OCI-LY7 (cell line): ENCODE results near the gene SPDYE17. TPM values are rescaled to one million over a fixed set of nuclear protein-coding genes. Genes with fewer than 3 reads are reported as not detected.
"Not testable (repeated sequence)": the region's sequence is repeated elsewhere in the genome, so short reads cannot be mapped to it uniquely, and the experiment has no call there.

Experiments used
- BruUV-seq: library from RNA; stranded (reverse); fragments of 400-500 nt; replicated peaks from 2 replicates; lab custom pipeline; 2021; lab: Mats Ljungman, UMichigan
- CTCF ChIA-PET: fragments of 300-600 bp; sonication (Branson Sonifier 250); formaldehyde crosslinking; loops from one replicate; lab custom pipeline; 2022; ENCODE audit warnings: antibody characterized with exemption; ENCODE audit not compliant: unreplicated experiment; lab: Charles Lee
- POLR2A ChIA-PET: fragments of 300-600 bp; sonication (Branson Sonifier 250); formaldehyde crosslinking; loops from one replicate; lab custom pipeline; 2022; ENCODE audit warnings: antibody characterized with exemption; lab: Charles Lee
- DNase-seq: peaks from one replicate; pipeline ENCODE4 v3.0.0-alpha.2; 2015; ENCODE audit warnings: low spot score
- H2AFZ ChIP-seq: fragments of 200-600 bp; sonication (generic), shearing (Covaris generic); 2 replicates; pipeline ENCODE4 v1.6.1; 2014; ENCODE audit warnings: mild to moderate bottlenecking, antibody characterized with exemption, low read length, moderate library complexity
- H3K27ac ChIP-seq: fragments of 200-600 bp; sonication (generic); 2 replicates; pipeline ENCODE4 v1.5.1; 2014; ENCODE audit warnings: mixed run types, low read depth, mild to moderate bottlenecking, moderate library complexity, low read length, inconsistent platforms; ENCODE audit not compliant: poor library complexity, severe bottlenecking
- H3K36me3 ChIP-seq: fragments of 200-600 bp; sonication (generic); 2 replicates; pipeline ENCODE4 v1.6.1; 2014; ENCODE audit warnings: mild to moderate bottlenecking, antibody characterized with exemption, low read length, moderate library complexity, mixed read lengths; ENCODE audit not compliant: insufficient read depth
- H3K4me1 ChIP-seq: fragments of 200-600 bp; sonication (generic); 2 replicates; pipeline ENCODE4 v1.5.1; 2014; ENCODE audit warnings: mild to moderate bottlenecking, low read length; ENCODE audit not compliant: insufficient read depth, poor library complexity, severe bottlenecking
- H3K4me2 ChIP-seq: fragments of 200-600 bp; sonication (generic); 2 replicates; pipeline ENCODE4 v1.6.1; 2014; ENCODE audit warnings: mild to moderate bottlenecking, low read length
- H3K4me3 ChIP-seq: fragments of 200-600 bp; sonication (generic); 2 replicates; pipeline ENCODE4 v1.5.1; 2014; ENCODE audit warnings: mild to moderate bottlenecking, low read depth, low read length; ENCODE audit not compliant: poor library complexity, severe bottlenecking
- H3K79me2 ChIP-seq: fragments of 200-600 bp; sonication (generic); 2 replicates; pipeline ENCODE4 v1.6.1; 2016; ENCODE audit warnings: low read depth, mild to moderate bottlenecking, low read length, moderate library complexity, mixed read lengths; ENCODE audit not compliant: insufficient read depth
- H3K9me2 ChIP-seq: fragments of 200-600 bp; sonication (generic); 2 replicates; pipeline ENCODE4 v1.6.1; 2016; ENCODE audit warnings: mild to moderate bottlenecking, low read length, mixed read lengths; ENCODE audit not compliant: insufficient read depth
- H3K9me3 ChIP-seq: fragments of 200-600 bp; sonication (generic); 2 replicates; pipeline ENCODE4 v1.6.1; 2014; ENCODE audit warnings: mild to moderate bottlenecking, mixed run types, low read length, mixed read lengths
- H4K20me1 ChIP-seq: fragments of 200-600 bp; sonication (generic); 2 replicates; pipeline ENCODE4 v1.6.1; 2014; ENCODE audit warnings: mild to moderate bottlenecking, antibody characterized with exemption, low read length, moderate library complexity, mixed read lengths; ENCODE audit not compliant: insufficient read depth
- intact Hi-C: fragments of 100-400 bp; cut with micrococcal nuclease; formaldehyde crosslinking; loops from one replicate; pipeline ENCODE4 v1.10.0; 2022; ENCODE audit not compliant: unreplicated experiment
- total RNA-seq, 2 experiments: library from RNA; depleted of rRNA in 1 of 2; stranded (reverse); fragments of >200 nt in 1 of 2; shearing (Covaris generic) in 1 of 2; gene quantifications; 2 replicates each; pipeline ENCODE4 v1.2.3, GENCODE V29; 2014 to 2022

The SPDYE17 gene
- total RNA-seq, 2 experiments from 2014 or later, result not detected

GRCh38 chr7:76982501-76982900, 49.7 kb downstream of the SPDYE17 start:
- CTCF ChIA-PET, H3K4me3 ChIP-seq, intact Hi-C loops: not testable (repeated sequence)

GRCh38 chr7:76981187-76981970, 50.8 kb downstream of the SPDYE17 start:
- BruUV-seq, H3K4me1 ChIP-seq, H3K27ac ChIP-seq, H3K79me2 ChIP-seq, H3K4me2 ChIP-seq, POLR2A ChIA-PET, intact Hi-C loops, CTCF ChIA-PET, H2AFZ ChIP-seq, H4K20me1 ChIP-seq, H3K9me3 ChIP-seq, H3K9me2 ChIP-seq, H3K4me3 ChIP-seq, H3K36me3 ChIP-seq, DNase-seq: not testable (repeated sequence)

More at GRCh38 chr7:76982501-76982900, 49.7 kb downstream of the SPDYE17 start:
- DNase-seq, BruUV-seq, POLR2A ChIA-PET, H3K36me3 ChIP-seq, H3K4me2 ChIP-seq, H3K27ac ChIP-seq, H3K79me2 ChIP-seq, H4K20me1 ChIP-seq, H3K9me3 ChIP-seq, H3K4me1 ChIP-seq, H2AFZ ChIP-seq, H3K9me2 ChIP-seq: not testable (repeated sequence)

- H3K36me3 ChIP-seq, H3K27ac ChIP-seq, CTCF ChIA-PET, DNase-seq, POLR2A ChIA-PET, H3K4me1 ChIP-seq, BruUV-seq, H3K79me2 ChIP-seq, H3K4me3 ChIP-seq, intact Hi-C loops, H3K9me2 ChIP-seq, H3K4me2 ChIP-seq, H3K9me3 ChIP-seq, H2AFZ ChIP-seq, H4K20me1 ChIP-seq: not testable (repeated sequence)
Observed at GRCh38 chr7:76980576-76980975, 51.6 kb downstream of the SPDYE17 start.

- H3K36me3 ChIP-seq, H3K27ac ChIP-seq, H3K4me1 ChIP-seq, H3K9me2 ChIP-seq, H4K20me1 ChIP-seq, BruUV-seq, intact Hi-C loops, POLR2A ChIA-PET, DNase-seq, H3K4me3 ChIP-seq, CTCF ChIA-PET, H3K4me2 ChIP-seq, H3K79me2 ChIP-seq, H2AFZ ChIP-seq, H3K9me3 ChIP-seq: not testable (repeated sequence)
Observed at GRCh38 chr7:76977761-76978367, 54.3 kb downstream of the SPDYE17 start.

- H3K4me3 ChIP-seq, DNase-seq, intact Hi-C loops, CTCF ChIA-PET, H3K4me2 ChIP-seq, H4K20me1 ChIP-seq, H2AFZ ChIP-seq, POLR2A ChIA-PET, H3K79me2 ChIP-seq, BruUV-seq, H3K9me3 ChIP-seq, H3K9me2 ChIP-seq, H3K27ac ChIP-seq, H3K4me1 ChIP-seq, H3K36me3 ChIP-seq: not testable (repeated sequence)
Observed at GRCh38 chr7:76974793-76975579, 57.2 kb downstream of the SPDYE17 start.

GRCh38 chr7:76974336-76974735, 57.8 kb downstream of the SPDYE17 start:
- H3K9me2 ChIP-seq, DNase-seq, POLR2A ChIA-PET: not testable (repeated sequence)

More at GRCh38 chr7:76974336-76974735, 57.8 kb downstream of the SPDYE17 start:
- H3K9me3 ChIP-seq, BruUV-seq, H3K4me3 ChIP-seq, H3K36me3 ChIP-seq, CTCF ChIA-PET, intact Hi-C loops, H3K4me1 ChIP-seq, H3K79me2 ChIP-seq, H3K4me2 ChIP-seq, H3K27ac ChIP-seq, H2AFZ ChIP-seq, H4K20me1 ChIP-seq: not testable (repeated sequence)
